GM06990 (cell line): ENCODE data around the gene LIN28A.
A peak's percentile ranks its signal among the peaks of the same experiment; 100 is the strongest.

Source experiments
- DNase-seq: peaks from one replicate; pipeline ENCODE4 v3.0.0-alpha.2; 2011; ENCODE audit not compliant: insufficient read length; ENCODE audit errors: extremely low read depth
- H3K27me3 ChIP-seq: replicated peaks from 2 replicates; pipeline ENCODE4 v1.6.0; 2011; ENCODE audit warnings: low read length; ENCODE audit not compliant: control insufficient read depth, insufficient read depth
- H3K36me3 ChIP-seq: 2 replicates; pipeline ENCODE4 v1.5.1; 2011; ENCODE audit warnings: low read length; ENCODE audit not compliant: control insufficient read depth, insufficient read depth
- H3K4me3 ChIP-seq: replicated peaks from 2 replicates; pipeline ENCODE4 v1.5.1; 2011; ENCODE audit warnings: low read depth, mild to moderate bottlenecking, control low read depth, low read length
- CTCF ChIP-seq: IDR thresholded peaks from 2 replicates; pipeline ENCODE4 v1.5.1; 2011; ENCODE audit warnings: low read length, control low read depth, mild to moderate bottlenecking, inconsistent platforms; ENCODE audit not compliant: insufficient read depth, poor library complexity, severe bottlenecking

The LIN28A gene

GRCh38 chr1:26413031-26413430 lies 2.4 kb downstream of the LIN28A start:
- TF ChIP-seq CTCF = no peak

GRCh38 chr1:26417111-26417759 lies 6.6 kb downstream of the LIN28A start:
- DNase-seq = peak; percentile 41
- H3K27me3 ChIP-seq = no peaks in the 10 kb centered on the region; the same call in 1 of the 2 replicates
- no peaks in the 10 kb centered on the region for H3K36me3 ChIP-seq
- TF ChIP-seq CTCF = peak; percentile 98
- H3K4me3 ChIP-seq = no peak overlapping the region

More at GRCh38 chr1:26413031-26413430, 2.4 kb downstream of the LIN28A start:
- DNase-seq = no peak
- no peak overlapping the region for H3K4me3 ChIP-seq
- H3K27me3 ChIP-seq = peaks cover 2% of the 10 kb centered on the region; the same call in 1 of the 2 replicates
- no peaks in the 10 kb centered on the region for H3K36me3 ChIP-seq

GRCh38 chr1:26418865-26419349 lies 8.3 kb downstream of the LIN28A start:
- DNase-seq = no peak
- Histone ChIP-seq H3K27me3 (no peaks in the 10 kb centered on the region), H3K36me3 (no peaks in the 10 kb centered on the region), H3K4me3 (no peak overlapping the region)
- TF ChIP-seq CTCF = no peak

GRCh38 chr1:26419494-26419893 lies 8.9 kb downstream of the LIN28A start:
- no peak for DNase-seq
- Histone ChIP-seq H3K27me3 (no peaks in the 10 kb centered on the region), H3K36me3 (no peaks in the 10 kb centered on the region), H3K4me3 (no peak overlapping the region)
- no peak for TF ChIP-seq CTCF

- no peak for DNase-seq
- H3K36me3 ChIP-seq = no peaks in the 10 kb centered on the region; the same call in 1 of the 2 replicates
- no peaks in the 10 kb centered on the region for H3K27me3 ChIP-seq
- no peak overlapping the region for H3K4me3 ChIP-seq
- TF ChIP-seq CTCF = no peak
These were observed 19.1 kb downstream of the LIN28A start for GRCh38 chr1:26429721-26430120.
